Skeletal muscle tissue (tissue), 4 donors: ENCODE measurements around the gene CDC42EP4. TPM values are rescaled to one million over a fixed set of nuclear protein-coding genes. Genes with fewer than 3 reads are reported as not detected.
"Not testable (repeated sequence)": the region's sequence is repeated elsewhere in the genome, so short reads cannot be mapped to it uniquely, and the experiment has no call there.

Experiments
- H3K27ac ChIP-seq: one replicate; pipeline ENCODE4 v1.7.0; 2013; ENCODE audit warnings: mild to moderate bottlenecking, low read depth, low read length, inconsistent platforms
- H3K27me3 ChIP-seq, 3 donors: one replicate each; pipeline ENCODE4 v1.7.0; 2013; ENCODE audit warnings: low read length in 3 of 3; ENCODE audit not compliant: control insufficient read depth in 3 of 3, insufficient read depth in 3 of 3
- H3K36me3 ChIP-seq, 3 donors: one replicate each; pipeline ENCODE4 v1.7.0; 2013; ENCODE audit warnings: low read length in 3 of 3; ENCODE audit not compliant: control insufficient read depth in 3 of 3, insufficient read depth in 3 of 3
- H3K4me1 ChIP-seq, 3 donors: one replicate each; pipeline ENCODE4 v1.7.0; 2013; ENCODE audit warnings: low read length in 3 of 3, mild to moderate bottlenecking in 3 of 3; ENCODE audit not compliant: control insufficient read depth in 3 of 3, insufficient read depth in 3 of 3
- H3K4me3 ChIP-seq, 3 donors: one replicate each; pipeline ENCODE4 v1.7.0; 2013; ENCODE audit warnings: low read length in 3 of 3
- H3K9ac ChIP-seq, 3 donors: one replicate each; pipeline ENCODE4 v1.7.0; 2013; ENCODE audit warnings: low read length in 3 of 3, mild to moderate bottlenecking in 3 of 3, moderate library complexity in 2 of 3, low read depth in 1 of 3
- H3K9me3 ChIP-seq, 3 donors: one replicate each; pipeline ENCODE4 v1.7.0; 2013; ENCODE audit warnings: low read length in 3 of 3; ENCODE audit not compliant: control insufficient read depth in 3 of 3
- total RNA-seq: library from RNA; depleted of rRNA; stranded (reverse); fragments of >200 nt; gene quantifications from one replicate; pipeline ENCODE4 v1.2.3, GENCODE V29; 2014
- donor health status: Osteomylitis.

Gene CDC42EP4
- total RNA-seq, 1 donor from 2014 or later = 18.8 TPM

DNA sequence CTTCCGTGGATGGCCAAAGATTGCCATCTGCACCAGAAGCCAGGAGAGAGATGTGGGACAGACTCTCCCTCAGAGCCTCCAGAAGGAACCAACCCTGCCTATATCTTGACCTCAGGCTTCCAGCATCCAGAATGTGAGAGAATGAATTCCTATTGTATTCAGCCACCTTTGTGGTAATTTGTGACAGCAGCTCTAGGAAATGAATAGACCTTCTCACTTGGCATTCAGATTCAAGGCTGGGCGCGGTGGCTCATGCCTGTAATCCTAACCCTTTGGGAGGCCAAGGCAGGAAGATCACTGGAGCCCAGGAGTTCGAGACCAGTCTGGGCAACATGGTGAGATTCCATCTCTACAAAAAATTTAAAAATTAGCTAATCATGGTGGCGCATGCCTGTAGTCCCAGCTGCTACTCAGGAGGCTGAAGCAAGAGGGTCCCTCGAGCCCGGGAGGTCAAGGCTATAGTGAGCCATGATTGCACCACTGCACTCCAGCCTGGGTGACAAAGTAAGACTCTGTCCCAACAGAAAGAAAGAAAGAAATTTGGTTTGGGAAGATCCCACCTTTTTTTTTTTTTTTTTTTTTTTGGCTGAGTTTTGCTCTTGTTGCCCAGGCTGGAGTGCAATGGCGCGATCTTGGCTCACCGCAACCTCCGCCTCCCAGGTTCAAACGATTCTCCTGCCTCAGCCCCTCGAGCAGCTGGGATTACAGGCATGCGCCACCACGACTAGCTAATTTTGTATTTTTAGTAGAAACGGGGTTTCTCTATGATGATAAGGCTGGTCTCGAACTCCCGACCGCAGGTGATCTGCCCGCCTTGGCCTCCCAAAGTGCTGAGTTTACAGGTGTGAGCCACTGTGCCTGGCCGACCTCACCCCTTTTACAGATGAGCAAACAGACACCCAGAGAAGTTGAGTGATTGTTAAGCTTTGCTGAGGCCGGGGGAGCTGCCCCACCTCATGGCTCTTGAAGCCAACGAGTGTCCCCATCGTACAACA is 45.9 kb downstream of the CDC42EP4 start:
- no peaks in the 10 kb centered on the region for H3K27me3 ChIP-seq
- H3K4me3 ChIP-seq = no peak overlapping the region
- H3K27ac ChIP-seq = no peak overlapping the region
- H3K9ac ChIP-seq = no peak overlapping the region
- no peaks in the 10 kb centered on the region for H3K36me3 ChIP-seq
- H3K9me3 ChIP-seq = no peaks in the 10 kb centered on the region
- H3K4me1 ChIP-seq = no peaks in the 10 kb centered on the region

DNA sequence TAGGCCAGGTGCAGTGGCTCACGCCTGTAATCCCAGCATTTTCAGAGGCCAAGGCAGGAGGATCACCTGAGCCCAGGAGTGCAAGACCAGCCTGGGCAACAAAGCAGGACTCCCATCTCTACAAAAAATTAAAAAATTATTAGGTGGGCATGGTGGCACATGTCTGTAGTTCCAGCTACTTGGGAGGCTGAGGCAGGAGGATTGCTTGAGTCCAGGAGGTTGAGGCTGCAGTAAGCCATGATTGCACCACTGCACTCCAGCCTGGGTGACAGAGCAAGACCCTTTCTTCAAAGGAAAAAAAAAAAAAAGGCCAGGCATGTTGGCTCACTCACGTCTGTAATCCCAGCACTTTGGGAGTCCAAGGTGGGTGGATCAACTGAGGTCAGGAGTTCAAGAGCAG is 47.4 kb downstream of the CDC42EP4 start:
- not testable (repeated sequence) for H3K27ac ChIP-seq, H3K36me3 ChIP-seq, H3K4me1 ChIP-seq, H3K9ac ChIP-seq, H3K4me3 ChIP-seq, H3K27me3 ChIP-seq, H3K9me3 ChIP-seq

DNA sequence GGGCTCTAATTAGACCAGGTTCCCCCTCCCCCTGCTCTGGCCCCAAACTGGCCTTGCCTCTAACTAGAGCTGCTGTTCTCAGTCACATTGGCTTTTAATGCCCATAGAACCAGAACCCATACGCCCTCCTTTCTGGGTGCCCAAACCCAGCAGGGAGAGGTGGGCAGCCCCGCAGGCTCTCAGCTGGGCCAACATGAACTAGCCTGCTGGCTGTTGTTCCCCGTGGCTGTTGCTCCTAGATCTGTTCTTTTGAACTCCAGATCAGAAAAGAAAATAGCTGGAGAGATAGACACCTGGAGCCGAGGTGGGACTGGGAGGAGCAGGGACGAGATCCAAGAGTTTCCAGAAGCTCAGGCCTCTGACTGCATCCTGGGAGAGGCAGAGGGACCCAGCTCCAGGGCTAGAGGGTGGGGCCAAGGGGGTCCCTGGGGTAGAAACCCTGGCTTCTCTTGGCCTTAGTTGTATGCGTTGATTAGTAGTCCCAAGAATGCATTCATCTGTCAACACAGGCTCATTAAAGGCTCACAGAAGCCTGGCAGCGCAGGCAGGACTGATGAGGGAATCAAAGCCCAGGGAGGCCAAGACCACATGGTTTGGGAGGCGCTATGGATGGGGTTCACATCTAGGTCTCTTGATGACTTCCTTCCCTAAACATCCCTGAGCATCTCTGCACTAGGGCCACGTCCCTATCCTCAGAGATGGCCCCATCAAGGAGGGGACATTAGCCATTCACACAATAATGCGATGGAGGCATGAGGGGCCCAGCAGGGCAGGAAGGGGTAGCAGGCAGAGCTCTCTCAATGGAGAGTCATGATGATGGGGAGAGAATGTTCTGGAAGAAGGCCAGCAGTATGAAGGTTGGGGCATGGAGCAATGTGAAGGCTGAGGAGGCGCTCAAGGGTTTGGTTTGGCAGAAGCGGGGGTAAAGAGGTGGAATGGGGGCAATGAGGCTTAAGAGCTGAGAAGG is 48.8 kb downstream of the CDC42EP4 start:
- H3K4me1 ChIP-seq = no peaks in the 10 kb centered on the region
- H3K27me3 ChIP-seq = no peaks in the 10 kb centered on the region
- no peaks in the 10 kb centered on the region for H3K9me3 ChIP-seq
- H3K9ac ChIP-seq = no peak overlapping the region
- H3K4me3 ChIP-seq = no peak overlapping the region
- H3K27ac ChIP-seq = no peak overlapping the region
- no peaks in the 10 kb centered on the region for H3K36me3 ChIP-seq

DNA sequence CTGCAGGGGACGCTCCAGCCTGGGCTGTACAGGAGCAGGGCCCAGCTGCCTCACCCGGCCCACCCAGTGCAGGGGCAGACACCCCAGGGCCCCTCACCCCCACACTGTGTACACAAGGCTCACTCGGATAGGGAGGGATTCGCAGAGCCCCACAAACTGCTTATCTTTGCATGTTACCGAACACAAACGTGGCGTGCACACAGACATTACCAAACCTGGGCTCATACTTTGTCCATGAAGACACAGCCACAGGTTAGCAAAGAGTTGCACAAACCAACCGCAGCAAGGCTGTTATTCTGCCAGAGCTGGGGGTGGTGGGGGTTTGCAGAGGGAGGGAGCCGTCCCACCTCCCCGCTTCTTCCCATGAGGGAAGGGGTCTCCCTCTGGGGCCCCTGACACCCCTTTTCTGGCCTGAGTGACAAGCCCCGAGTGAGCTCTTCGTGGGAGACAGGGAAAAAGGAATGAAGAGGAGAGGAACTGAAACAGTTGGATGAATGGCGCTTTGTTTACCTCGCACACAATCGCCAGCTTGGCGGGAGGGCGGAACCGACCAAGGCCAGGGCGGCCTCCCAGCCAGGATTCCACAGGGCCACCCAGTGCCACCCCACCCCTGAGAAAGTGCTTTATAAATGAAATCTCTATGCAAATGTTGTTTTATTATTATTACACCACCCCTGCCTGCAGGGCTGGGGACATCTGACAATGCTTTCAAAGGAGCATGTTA is 49.7 kb downstream of the CDC42EP4 start:
- H3K27me3 ChIP-seq = no peaks in the 10 kb centered on the region
- no peaks in the 10 kb centered on the region for H3K36me3 ChIP-seq
- no peaks in the 10 kb centered on the region for H3K4me1 ChIP-seq
- H3K9me3 ChIP-seq = no peaks in the 10 kb centered on the region
- no peak overlapping the region for H3K4me3 ChIP-seq
- no peak overlapping the region for H3K9ac ChIP-seq
- H3K27ac ChIP-seq = no peak overlapping the region

DNA sequence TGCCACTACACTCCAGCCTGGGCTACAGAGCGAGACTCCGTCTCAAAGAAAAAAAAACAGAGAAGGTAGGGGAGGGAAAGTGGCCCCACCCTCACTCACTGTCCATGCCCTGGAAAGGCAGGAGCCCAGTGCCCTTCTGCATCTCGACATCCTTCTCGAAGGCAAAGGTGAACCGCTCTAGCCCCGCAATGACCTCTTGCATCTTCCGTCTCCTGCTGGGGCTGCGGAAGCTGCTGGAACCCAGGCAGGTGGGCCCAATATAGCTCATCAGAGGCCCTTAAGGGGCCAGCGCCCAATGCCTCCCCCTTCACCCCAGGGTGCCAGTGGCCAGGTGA is 50.2 kb downstream of the CDC42EP4 start, which contains the start of gene CPSF4L:
CPSF4L (minus strand) TSS at position 264 of the 335 bp plus-strand sequence; CDS start at position 202, 62 bp downstream.
- H3K9ac ChIP-seq = no peak within 1 kb of the TSS
- H3K27me3 ChIP-seq = no peaks in the 10 kb centered on the region
- H3K27ac ChIP-seq = no peak within 1 kb of the TSS
- no peaks in the 10 kb centered on the region for H3K9me3 ChIP-seq
- no peaks in the 10 kb centered on the region for H3K36me3 ChIP-seq
- no peaks in the 10 kb centered on the region for H3K4me1 ChIP-seq
- no peak within 1 kb of the TSS for H3K4me3 ChIP-seq

DNA sequence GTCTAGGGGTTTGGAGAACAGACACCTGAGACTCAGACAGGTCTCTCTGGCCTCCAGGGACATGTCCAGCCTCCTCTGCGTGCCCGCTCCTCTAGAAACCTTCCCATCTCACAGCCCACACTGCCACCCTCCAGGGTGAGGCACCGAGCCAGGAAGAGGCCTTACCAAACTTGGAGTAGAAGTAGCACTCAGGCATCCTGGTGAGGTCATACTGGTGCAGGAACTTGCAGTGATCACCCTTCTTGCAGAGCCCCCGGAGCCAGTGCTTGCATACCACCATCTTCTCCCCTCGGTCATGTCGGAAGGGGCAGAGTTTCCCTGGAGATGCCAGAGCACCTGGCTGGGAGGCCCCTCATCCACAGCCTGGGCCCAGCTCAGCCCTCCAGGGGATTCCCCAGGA is 54.3 kb downstream of the CDC42EP4 start:
- Histone ChIP-seq H3K9ac (no peak overlapping the region), H3K4me3 (no peak overlapping the region), H3K9me3 (no peaks in the 10 kb centered on the region), H3K4me1 (no peaks in the 10 kb centered on the region), H3K36me3 (no peaks in the 10 kb centered on the region), H3K27me3 (no peaks in the 10 kb centered on the region), H3K27ac (no peak overlapping the region)

DNA sequence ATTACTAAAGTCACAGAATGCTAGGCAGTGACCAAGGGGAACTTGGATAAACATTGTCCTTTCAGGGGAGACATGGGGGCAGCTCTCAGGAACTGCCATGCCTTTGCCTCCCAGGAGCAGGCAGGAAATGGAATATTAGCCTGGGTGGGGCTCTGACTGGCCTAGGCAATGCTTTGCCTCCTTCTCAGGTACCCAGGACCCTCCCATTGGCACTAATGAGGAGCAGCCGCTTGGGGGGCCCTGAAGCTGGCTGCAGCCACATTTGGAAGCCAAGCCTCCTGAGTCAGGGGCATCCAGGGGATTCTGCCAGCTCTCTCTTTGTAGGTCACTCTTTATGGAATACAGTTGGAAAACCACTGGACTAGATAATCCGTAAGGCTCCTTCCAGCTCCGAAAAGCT is 55.6 kb downstream of the CDC42EP4 start:
- Histone ChIP-seq H3K36me3 (no peaks in the 10 kb centered on the region), H3K4me1 (no peaks in the 10 kb centered on the region), H3K9me3 (no peaks in the 10 kb centered on the region), H3K9ac (no peak overlapping the region), H3K27ac (no peak overlapping the region), H3K4me3 (no peak overlapping the region), H3K27me3 (no peaks in the 10 kb centered on the region)

DNA sequence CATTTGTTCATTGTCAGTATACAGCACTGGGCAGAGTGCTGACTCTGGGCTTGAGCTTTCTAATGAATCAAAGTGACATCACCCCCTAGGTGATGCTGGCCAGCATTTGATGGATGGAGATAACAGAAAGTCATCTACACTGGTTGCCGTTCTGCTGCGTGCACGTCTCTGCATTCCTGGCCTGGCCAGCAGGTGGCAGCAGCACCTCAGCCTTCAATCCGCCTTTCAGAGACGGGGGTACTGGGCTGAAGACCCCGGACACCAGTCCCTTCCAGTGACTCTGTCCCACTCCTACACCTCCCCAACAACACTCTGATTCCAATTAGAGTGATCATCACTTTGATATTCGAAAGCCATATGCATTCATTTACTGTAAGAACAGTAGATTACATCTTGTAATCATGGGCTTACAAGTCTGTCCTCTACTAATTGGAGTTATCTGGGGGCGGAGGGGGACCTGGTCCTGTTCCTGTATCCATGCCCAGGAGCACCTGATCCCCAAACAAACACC is 56.1 kb downstream of the CDC42EP4 start:
- H3K9me3 ChIP-seq = no peaks in the 10 kb centered on the region
- H3K9ac ChIP-seq = no peak overlapping the region
- no peak overlapping the region for H3K27ac ChIP-seq
- H3K27me3 ChIP-seq = no peaks in the 10 kb centered on the region
- no peaks in the 10 kb centered on the region for H3K4me1 ChIP-seq
- H3K4me3 ChIP-seq = no peak overlapping the region
- no peaks in the 10 kb centered on the region for H3K36me3 ChIP-seq

DNA sequence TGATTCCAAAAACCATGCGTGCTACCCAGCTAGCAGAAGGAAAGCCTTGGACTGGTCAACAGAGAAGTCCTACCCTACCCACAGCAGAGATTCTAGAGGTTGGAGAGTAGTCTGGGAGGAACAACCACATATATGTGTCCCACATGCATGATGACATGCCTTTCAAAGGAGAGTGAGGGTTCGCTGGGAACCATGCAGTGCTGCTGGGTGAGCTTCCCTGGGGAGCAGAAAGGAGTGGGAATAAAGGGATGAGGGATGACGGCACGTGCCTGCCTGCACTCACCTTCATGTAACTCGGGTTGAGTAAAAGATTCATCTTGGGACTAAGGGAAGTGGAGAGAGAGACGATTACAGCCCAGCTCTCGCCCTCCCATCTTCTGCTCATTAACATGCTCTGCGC is 59.9 kb downstream of the CDC42EP4 start:
- no peak overlapping the region for H3K27ac ChIP-seq
- no peak overlapping the region for H3K9ac ChIP-seq
- H3K4me1 ChIP-seq = peaks cover 0 to 2% (median 0%) of the 10 kb centered on the region in 3 donors
- no peaks in the 10 kb centered on the region for H3K27me3 ChIP-seq
- H3K36me3 ChIP-seq = peaks cover 3 to 22% (median 11%) of the 10 kb centered on the region in 3 donors
- no peaks in the 10 kb centered on the region for H3K9me3 ChIP-seq
- no peak overlapping the region for H3K4me3 ChIP-seq
